Chondrocyte (in vitro differentiated cells): Measurements from ENCODE around the gene RPUSD1. TPM values are rescaled to one million over a fixed set of nuclear protein-coding genes. Genes with fewer than 3 reads are reported as not detected.
"Not testable (repeated sequence)": the region's sequence is repeated elsewhere in the genome, so short reads cannot be mapped to it uniquely, and the experiment has no call there.

Experiments
- DNase-seq: peaks from one replicate; pipeline ENCODE4 v3.0.0; 2021; ENCODE audit warnings: mixed read lengths, low spot score
- H3K27ac Mint-ChIP-seq: one replicate; pipeline ENCODE4 v1.8.0; 2021; ENCODE audit warnings: mild to moderate bottlenecking, moderate library complexity, mixed read lengths; ENCODE audit not compliant: unreplicated experiment
- H3K27me3 Mint-ChIP-seq: 2 replicates; pipeline ENCODE4 v1.8.0; 2021; ENCODE audit warnings: low read depth, mixed read lengths
- H3K36me3 Mint-ChIP-seq: 2 replicates; pipeline ENCODE4 v1.8.0; 2021; ENCODE audit warnings: low read depth, mixed read lengths
- H3K4me1 Mint-ChIP-seq: 2 replicates; pipeline ENCODE4 v1.8.0; 2021; ENCODE audit warnings: low read depth, mild to moderate bottlenecking, mixed read lengths
- H3K4me3 Mint-ChIP-seq: one replicate; pipeline ENCODE4 v1.8.0; 2021; ENCODE audit warnings: mild to moderate bottlenecking, moderate library complexity, mixed read lengths; ENCODE audit not compliant: unreplicated experiment
- H3K9me3 Mint-ChIP-seq: 2 replicates; pipeline ENCODE4 v1.8.0; 2021; ENCODE audit warnings: low read depth, mixed read lengths
- CTCF ChIP-seq: fragments of 200-600 bp; sonication (generic); IDR thresholded peaks from 2 replicates; pipeline ENCODE4 v1.5.0; 2021; ENCODE audit warnings: antibody characterized with exemption, mild to moderate bottlenecking, moderate library complexity
- total RNA-seq: library from RNA; stranded (reverse); gene quantifications from 3 replicates; pipeline ENCODE4 v1.2.1, GENCODE V29; 2021

The RPUSD1 gene
- total RNA-seq, 1 donor from 2014 or later = 19.6 TPM

DNA sequence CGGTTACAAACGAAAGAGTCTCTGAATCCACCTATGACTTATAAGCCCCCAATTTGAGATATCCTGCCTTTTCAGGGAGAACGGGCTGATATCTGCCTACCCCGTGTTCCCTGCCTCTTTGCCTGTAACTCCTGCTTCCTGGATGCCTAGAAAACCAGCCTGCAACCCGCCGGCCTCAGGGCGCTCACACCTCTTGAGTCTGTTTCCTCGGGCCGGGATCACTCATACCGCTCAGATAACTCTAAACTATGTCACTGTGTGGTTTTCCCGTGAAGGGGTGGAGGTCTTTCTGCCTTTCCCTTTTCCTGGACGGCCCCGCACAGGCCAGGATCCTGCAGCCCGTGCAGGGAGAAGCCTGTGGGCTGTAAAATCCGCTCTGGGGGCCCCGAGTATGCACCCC is 10.4 kb downstream of the RPUSD1 start:
- Mint-ChIP-seq H3K27me3 (no peaks in the 10 kb centered on the region), H3K36me3 (no peaks in the 10 kb centered on the region), H3K4me3 (no peak overlapping the region), H3K4me1 (peaks cover 3% of the 10 kb centered on the region), H3K27ac (no peak overlapping the region), H3K9me3 (no peaks in the 10 kb centered on the region)
- TF ChIP-seq CTCF = no peak
- no peak for DNase-seq

- no peak for DNase-seq
- Mint-ChIP-seq H3K36me3 (no peaks in the 10 kb centered on the region), H3K27ac (no peak overlapping the region), H3K4me3 (no peak overlapping the region), H3K4me1 (peaks cover 3% of the 10 kb centered on the region), H3K9me3 (no peaks in the 10 kb centered on the region), H3K27me3 (no peaks in the 10 kb centered on the region)
- no peak for TF ChIP-seq CTCF
These were observed 11.4 kb downstream of the RPUSD1 start for GRCh38 chr16:776824-777223.

- not testable (repeated sequence) for H3K9me3 Mint-ChIP-seq, H3K4me1 Mint-ChIP-seq, H3K4me3 Mint-ChIP-seq, H3K36me3 Mint-ChIP-seq, DNase-seq, H3K27me3 Mint-ChIP-seq, H3K27ac Mint-ChIP-seq
These were observed 11.9 kb downstream of the RPUSD1 start for GRCh38 chr16:776298-776697.

GRCh38 chr16:775236-775796 is 12.9 kb downstream of the RPUSD1 start:
- Mint-ChIP-seq H3K9me3 (no peaks in the 10 kb centered on the region), H3K4me3 (no peak overlapping the region), H3K4me1 (peaks cover 3% of the 10 kb centered on the region), H3K27me3 (no peaks in the 10 kb centered on the region), H3K27ac (no peak overlapping the region), H3K36me3 (no peaks in the 10 kb centered on the region)
- no peak for TF ChIP-seq CTCF
- DNase-seq = no peak

DNA sequence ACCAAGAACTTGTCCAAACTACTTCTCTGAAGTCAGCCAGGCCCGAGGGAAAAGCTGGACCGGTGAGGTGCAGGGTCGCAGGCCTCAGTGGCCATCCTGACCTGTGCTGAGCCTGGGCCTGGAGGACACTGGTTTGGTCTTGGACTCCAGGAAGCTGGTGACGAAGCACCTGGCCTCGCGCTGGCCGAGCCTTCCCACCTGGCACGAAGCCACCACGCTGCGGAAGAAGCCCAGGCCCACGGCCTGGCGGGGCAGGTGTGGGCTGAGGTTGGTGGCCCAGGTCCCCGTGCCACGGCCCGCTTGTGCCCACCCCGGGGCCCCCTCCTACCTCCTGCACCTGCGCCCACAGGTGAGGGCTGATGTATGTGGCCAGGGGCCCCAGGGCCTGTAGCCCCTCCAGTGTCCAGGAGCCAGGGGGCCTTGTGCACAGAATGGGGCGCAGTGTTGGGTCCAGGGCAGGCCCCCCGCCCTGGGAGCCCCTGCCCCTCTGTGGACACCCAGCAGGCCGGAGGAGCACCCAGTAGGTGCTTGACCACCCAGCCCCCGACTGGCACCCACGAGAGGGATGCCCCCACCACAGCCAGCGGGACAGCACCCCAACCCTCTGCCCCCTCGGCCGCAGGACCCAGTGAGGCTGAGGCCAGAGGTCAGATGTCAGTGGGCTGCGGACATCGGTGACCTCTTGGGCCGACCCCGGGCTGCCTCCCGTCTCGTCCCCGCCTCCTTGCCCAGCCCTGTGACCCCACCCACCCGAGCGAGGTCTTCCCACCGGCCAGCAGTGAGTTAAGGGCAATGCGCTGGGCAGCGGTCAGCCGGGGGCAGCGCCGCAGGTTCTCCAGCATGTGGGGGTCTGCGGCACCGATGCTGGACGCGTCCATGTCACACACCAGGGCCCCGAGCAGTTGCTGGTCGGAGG is 13.8 kb downstream of the RPUSD1 start:
- H3K27me3 Mint-ChIP-seq = no peaks in the 10 kb centered on the region
- no peak for DNase-seq
- H3K36me3 Mint-ChIP-seq = no peaks in the 10 kb centered on the region
- no peak overlapping the region for H3K27ac Mint-ChIP-seq
- no peak for TF ChIP-seq CTCF
- no peaks in the 10 kb centered on the region for H3K9me3 Mint-ChIP-seq
- H3K4me1 Mint-ChIP-seq = peaks cover 3% of the 10 kb centered on the region
- H3K4me3 Mint-ChIP-seq = no peak overlapping the region
